AG04450 (cell line): Measurements from ENCODE around the gene SCMH1. TPM values are rescaled to one million over a fixed set of nuclear protein-coding genes. Genes with fewer than 3 reads are reported as not detected.
A peak's percentile ranks its signal among the peaks of the same experiment; 100 is the strongest.

Source experiments
- CTCF ChIA-PET: fragments of 300-600, 350-600 bp; formaldehyde crosslinking; extraction: SDS; loops from one replicate; lab custom pipeline; 2022; ENCODE audit warnings: antibody characterized with exemption, inconsistent platforms; lab: Charles Lee
- POLR2A ChIA-PET: fragments of 350-600 bp; formaldehyde crosslinking; extraction: SDS; loops from one replicate; lab custom pipeline; 2021; ENCODE audit warnings: antibody characterized with exemption, inconsistent platforms; lab: Yijun Ruan, JAX
- DNase-seq: peaks from one replicate; pipeline ENCODE4 v3.0.0-alpha.2; 2011; ENCODE audit warnings: low read depth, low spot score
- H3K27ac ChIP-seq: one replicate; pipeline ENCODE4 v1.5.1; 2012; ENCODE audit warnings: low read depth, low read length, control low read depth
- H3K27me3 ChIP-seq: one replicate; pipeline ENCODE4 v1.6.0; 2012; ENCODE audit warnings: low read length; ENCODE audit not compliant: control insufficient read depth, insufficient read depth
- H3K4me3 ChIP-seq: 2 replicates; pipeline ENCODE4 v1.5.1; 2011; ENCODE audit warnings: mild to moderate bottlenecking, low read depth, low read length, control low read depth
- H3K9me3 ChIP-seq: 2 replicates; pipeline ENCODE4 v1.5.1; 2012; ENCODE audit warnings: low read length; ENCODE audit not compliant: control insufficient read depth, insufficient read depth
- polyA plus RNA-seq: library from polyadenylated mRNA; depleted of rRNA; stranded (reverse); fragments of >200 nt; gene quantifications from 2 replicates; pipeline ENCODE4 v1.2.3, GENCODE V29; 2011
- TF ChIP-seq, protein P1 (sequence below): IDR thresholded peaks from 2 replicates; pipeline ENCODE4 v1.5.1; 2011; ENCODE audit warnings: low read depth, low read length, control low read depth, inconsistent platforms

Gene SCMH1
- polyA plus RNA-seq, 1 experiment = 32.1 TPM

DNA sequence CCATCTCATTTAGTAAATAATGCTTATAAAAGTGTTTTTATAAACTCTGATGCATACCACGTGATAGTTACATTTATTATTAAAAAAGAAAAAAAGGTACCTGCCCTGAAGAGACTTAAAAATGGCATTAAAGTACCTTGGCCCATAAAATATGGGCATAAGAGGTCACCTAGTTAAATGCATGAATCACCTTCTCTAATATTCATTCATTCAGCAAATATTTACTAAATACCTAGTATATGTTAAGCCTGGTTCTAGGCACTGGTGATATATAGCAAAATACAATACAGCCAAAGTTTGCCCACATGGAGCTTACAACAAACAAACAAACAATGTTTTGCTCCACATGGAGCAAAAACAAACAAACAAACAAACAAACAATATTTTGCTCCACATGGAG is 87.0 kb downstream of the SCMH1 start:
- Histone ChIP-seq H3K27me3 (no peaks in the 10 kb centered on the region), H3K4me3 (no peak overlapping the region), H3K9me3 (no peaks in the 10 kb centered on the region), H3K27ac (no peak overlapping the region)
- TF ChIP-seq, protein P1, sequence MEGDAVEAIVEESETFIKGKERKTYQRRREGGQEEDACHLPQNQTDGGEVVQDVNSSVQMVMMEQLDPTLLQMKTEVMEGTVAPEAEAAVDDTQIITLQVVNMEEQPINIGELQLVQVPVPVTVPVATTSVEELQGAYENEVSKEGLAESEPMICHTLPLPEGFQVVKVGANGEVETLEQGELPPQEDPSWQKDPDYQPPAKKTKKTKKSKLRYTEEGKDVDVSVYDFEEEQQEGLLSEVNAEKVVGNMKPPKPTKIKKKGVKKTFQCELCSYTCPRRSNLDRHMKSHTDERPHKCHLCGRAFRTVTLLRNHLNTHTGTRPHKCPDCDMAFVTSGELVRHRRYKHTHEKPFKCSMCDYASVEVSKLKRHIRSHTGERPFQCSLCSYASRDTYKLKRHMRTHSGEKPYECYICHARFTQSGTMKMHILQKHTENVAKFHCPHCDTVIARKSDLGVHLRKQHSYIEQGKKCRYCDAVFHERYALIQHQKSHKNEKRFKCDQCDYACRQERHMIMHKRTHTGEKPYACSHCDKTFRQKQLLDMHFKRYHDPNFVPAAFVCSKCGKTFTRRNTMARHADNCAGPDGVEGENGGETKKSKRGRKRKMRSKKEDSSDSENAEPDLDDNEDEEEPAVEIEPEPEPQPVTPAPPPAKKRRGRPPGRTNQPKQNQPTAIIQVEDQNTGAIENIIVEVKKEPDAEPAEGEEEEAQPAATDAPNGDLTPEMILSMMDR = no peak
- DNase-seq = no peak
- ChIA-PET POLR2A (no interaction called here), CTCF (interaction anchor here (0.6 kb wide), 1 partner anchor 287 kb away, joined by 7 read pairs; no protein-coding TSS in a partner anchor)

DNA sequence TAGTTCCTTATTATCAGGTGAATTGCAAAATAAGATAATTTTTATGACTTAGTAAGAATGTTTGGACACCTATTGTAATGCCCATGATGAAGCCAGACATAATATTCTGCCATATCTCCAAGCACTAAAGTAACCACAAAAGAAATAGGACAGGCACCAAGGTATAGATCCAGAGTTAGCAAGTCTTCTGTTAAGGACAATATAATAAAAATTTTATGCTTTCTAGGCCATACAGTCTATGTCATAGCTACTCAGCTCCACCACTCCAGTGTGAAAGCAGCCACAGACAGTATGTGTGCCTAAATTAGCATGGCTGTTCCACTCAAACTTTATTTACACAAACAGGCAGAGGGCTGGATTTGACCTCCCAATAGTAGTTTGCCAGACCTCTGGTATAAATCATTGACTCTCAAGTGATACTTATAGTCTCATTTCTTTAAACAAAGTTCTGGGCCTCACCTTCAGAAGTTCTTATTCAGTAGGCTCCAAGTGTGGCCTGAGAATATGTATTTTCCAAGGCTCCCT is 88.3 kb downstream of the SCMH1 start:
- Histone ChIP-seq H3K27ac (no peak overlapping the region), H3K4me3 (no peak overlapping the region), H3K9me3 (no peaks in the 10 kb centered on the region), H3K27me3 (no peaks in the 10 kb centered on the region)
- CTCF ChIA-PET = no interaction called here
- POLR2A ChIA-PET = no interaction called here
- TF ChIP-seq, protein P1 = no peak
- no peak for DNase-seq

DNA sequence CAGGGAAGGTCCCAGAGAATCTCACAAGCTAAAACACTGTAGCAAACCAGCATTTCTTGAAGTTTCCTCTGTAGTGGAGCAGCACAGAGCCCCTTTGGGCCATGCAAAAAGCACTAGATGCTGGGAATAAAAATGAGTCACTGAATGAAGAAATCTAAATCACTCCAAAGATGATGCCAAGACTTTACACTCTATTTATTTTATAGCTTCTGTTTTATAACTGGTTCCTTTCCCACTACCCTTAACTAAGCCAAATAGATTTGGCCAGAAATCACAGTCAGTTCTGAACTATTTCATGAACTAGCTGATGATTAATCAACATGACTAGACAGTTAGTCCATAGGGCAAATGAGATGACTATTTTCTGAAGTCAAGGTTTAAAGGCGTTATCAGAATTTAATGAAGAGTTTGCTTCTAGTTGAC is 89.5 kb downstream of the SCMH1 start:
- ChIA-PET CTCF (interaction anchor here (1.4 kb wide), 1 partner anchor 30 kb away, joined by 6 read pairs; no protein-coding TSS in a partner anchor), POLR2A (interaction anchor here (0.6 to 1.1 kb wide), 3 partner anchors 9 to 88 kb away, joined by 3 to 4 read pairs (median 3); no protein-coding TSS in a partner anchor)
- peak overlapping the region; percentile 80 for H3K27ac ChIP-seq

DNA sequence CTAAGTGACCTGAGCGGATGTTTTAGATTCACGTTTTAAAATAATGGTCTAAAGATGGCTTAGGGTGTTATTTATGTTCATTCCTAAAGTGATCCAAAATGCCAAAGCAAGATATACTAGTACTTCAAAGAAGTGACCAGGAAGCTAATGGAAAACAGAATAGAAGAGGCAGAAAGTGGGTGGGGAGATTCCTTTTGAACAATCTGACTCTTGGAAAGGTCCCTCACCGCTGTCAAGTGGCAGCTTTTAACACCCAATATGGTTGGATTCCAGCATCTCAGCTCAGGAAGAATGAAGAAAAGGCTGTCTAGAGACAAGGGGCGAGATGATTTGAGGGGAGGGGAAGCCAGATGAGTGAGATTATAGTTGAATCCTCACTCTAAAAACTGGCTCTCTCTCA is 90.3 kb downstream of the SCMH1 start:
- Histone ChIP-seq H3K9me3 (no peaks in the 10 kb centered on the region), H3K27me3 (no peaks in the 10 kb centered on the region), H3K27ac (peak overlapping the region; percentile 80), H3K4me3 (no peak overlapping the region)
- DNase-seq = no peak
- TF ChIP-seq, protein P1 = no peak
- ChIA-PET POLR2A (no interaction called here), CTCF (interaction anchor here (0.6 to 1.8 kb wide), 3 partner anchors 29 to 129 kb away, joined by 3 to 6 read pairs (median 4); no protein-coding TSS in a partner anchor)

More for the DNA sequence above, 89.5 kb downstream of the SCMH1 start:
- DNase-seq = peak; percentile 69
- Histone ChIP-seq H3K4me3 (no peak overlapping the region), H3K27me3 (no peaks in the 10 kb centered on the region), H3K9me3 (no peaks in the 10 kb centered on the region)
- TF ChIP-seq, protein P1 = no peak

DNA sequence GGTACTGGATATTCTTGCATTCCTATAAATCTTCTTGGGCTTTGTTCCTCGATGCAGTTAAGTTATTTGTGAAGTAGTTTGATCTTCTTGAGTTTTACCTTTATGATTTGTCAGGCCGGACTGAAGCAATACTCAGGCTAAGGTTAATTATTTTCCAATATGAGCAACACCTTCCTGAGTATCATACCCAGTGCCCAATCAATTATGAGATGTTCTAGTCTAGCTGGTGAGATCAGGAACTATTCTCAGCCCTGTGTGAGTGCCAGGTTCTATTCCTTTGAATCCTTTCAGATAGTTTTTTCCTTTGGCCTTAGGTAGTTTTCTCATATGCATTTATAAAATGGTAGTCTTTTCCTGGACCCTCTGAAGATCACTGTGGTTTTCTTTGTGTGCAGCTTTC is 92.5 kb downstream of the SCMH1 start:
- CTCF ChIA-PET = no interaction called here
- TF ChIP-seq, protein P1 = no peak
- DNase-seq = no peak
- Histone ChIP-seq H3K27ac (no peak overlapping the region), H3K27me3 (no peaks in the 10 kb centered on the region), H3K4me3 (no peak overlapping the region), H3K9me3 (no peaks in the 10 kb centered on the region)
- POLR2A ChIA-PET = no interaction called here
